Keratinocyte (primary cell): Measurements from ENCODE around the gene BICDL2. TPM values are rescaled to one million over a fixed set of nuclear protein-coding genes. Genes with fewer than 3 reads are reported as not detected.

Source experiments
- DNase-seq: peaks from one replicate; pipeline ENCODE4 v3.0.0-alpha.2; 2011; ENCODE audit warnings: low read depth, missing footprints, low spot score
- FAIRE-seq: peaks from 2 replicates; lab custom pipeline; 2011; peaks lifted over from hg19 to GRCh38; lab: Jason Lieb, UNC
- H2AFZ ChIP-seq: 2 replicates; pipeline ENCODE4 v1.6.0; 2012; ENCODE audit warnings: low read length, control low read depth, inconsistent platforms; ENCODE audit not compliant: control insufficient read depth
- H3K27ac ChIP-seq: 2 replicates; pipeline ENCODE4 v1.5.1; 2011; ENCODE audit warnings: low read length; ENCODE audit not compliant: control insufficient read depth, insufficient read depth
- H3K27me3 ChIP-seq: 3 replicates; pipeline ENCODE4 v1.6.0; 2011; ENCODE audit warnings: low read length; ENCODE audit not compliant: control insufficient read depth, insufficient read depth; ENCODE audit errors: extremely low read depth
- H3K36me3 ChIP-seq, 2 experiments: 2 replicates in 1 of 2; 3 replicates in 1 of 2; pipeline ENCODE4 v1.5.1; 2011; ENCODE audit warnings: low read length in 2 of 2, mild to moderate bottlenecking in 1 of 2; ENCODE audit not compliant: control insufficient read depth in 2 of 2, insufficient read depth in 2 of 2; ENCODE audit errors: extremely low read depth in 1 of 2
- H3K4me1 ChIP-seq: 3 replicates; pipeline ENCODE4 v1.5.1; 2011; ENCODE audit warnings: low read length; ENCODE audit not compliant: control insufficient read depth, insufficient read depth; ENCODE audit errors: extremely low read depth
- H3K4me2 ChIP-seq: 3 replicates; pipeline ENCODE4 v1.6.0; 2011; ENCODE audit warnings: low read depth, low read length; ENCODE audit not compliant: control insufficient read depth, insufficient read depth; ENCODE audit errors: extremely low read depth
- H3K4me3 ChIP-seq, 3 experiments: fragments of 200-600 bp in 1 of 3; sonication (generic) in 1 of 3; 2 replicates in 2 of 3; 3 replicates in 1 of 3; pipeline ENCODE4 v1.5.1; 2011 to 2016; ENCODE audit warnings: low read length in 3 of 3, mild to moderate bottlenecking in 3 of 3, control low read depth in 2 of 3, inconsistent platforms in 1 of 3, low read depth in 1 of 3, mixed read lengths in 1 of 3, mixed run types in 1 of 3, moderate library complexity in 1 of 3; ENCODE audit not compliant: control insufficient read depth in 2 of 3, insufficient read depth in 2 of 3; ENCODE audit errors: extremely low read depth in 1 of 3
- H3K79me2 ChIP-seq: 2 replicates; pipeline ENCODE4 v1.6.0; 2012; ENCODE audit warnings: low read length; ENCODE audit not compliant: control insufficient read depth, insufficient read depth
- H3K9ac ChIP-seq: 3 replicates; pipeline ENCODE4 v1.6.0; 2011; ENCODE audit warnings: low read length; ENCODE audit not compliant: control insufficient read depth, insufficient read depth; ENCODE audit errors: extremely low read depth
- H3K9me1 ChIP-seq: 3 replicates; pipeline ENCODE4 v1.6.0; 2011; ENCODE audit warnings: low read length; ENCODE audit not compliant: control insufficient read depth, insufficient read depth; ENCODE audit errors: extremely low read depth
- H3K9me3 ChIP-seq: 2 replicates; pipeline ENCODE4 v1.5.1; 2012; ENCODE audit warnings: low read depth, low read length; ENCODE audit not compliant: control insufficient read depth
- H4K20me1 ChIP-seq: 3 replicates; pipeline ENCODE4 v1.6.0; 2011; ENCODE audit warnings: low read length; ENCODE audit not compliant: control insufficient read depth, insufficient read depth; ENCODE audit errors: extremely low read depth
- EZH2 ChIP-seq: IDR thresholded peaks from one replicate; pipeline ENCODE4 v1.6.1; 2012; ENCODE audit warnings: inconsistent platforms, mild to moderate bottlenecking, low read length, moderate library complexity
- dilution Hi-C: fragments of 300-500 bp; cut with MboI; formaldehyde crosslinking; loops from one replicate; pipeline ENCODE4 v1.7.0; 2020; ENCODE audit warnings: low sequenced_read_pairs; ENCODE audit not compliant: extremely low pct_ligation_motif_present
- polyA plus RNA-seq, 5 experiments: library from polyadenylated mRNA; depleted of rRNA in 3 of 5; stranded (reverse) in 3 of 5; stranded (forward) in 1 of 5; unstranded in 1 of 5; fragments of >200 nt; gene quantifications; 1 replicate in 1 of 5; 2 replicates in 3 of 5; 3 replicates in 1 of 5; pipeline versions ENCODE4 v1.2.1 to v1.2.3, GENCODE V29; 2011 to 2012; ENCODE audit warnings: missing spikeins in 2 of 5, low read depth in 1 of 5, low replicate concordance in 1 of 5
- TF ChIP-seq, protein P1 (sequence below), 3 experiments: IDR thresholded peaks in 1 of 3; conservative IDR thresholded peaks in 1 of 3; optimal IDR thresholded peaks in 1 of 3; 2 replicates in 2 of 3; 3 replicates in 1 of 3; pipeline versions ENCODE3 to v1.5.1; 2011; ENCODE audit warnings: low read length in 3 of 3, mild to moderate bottlenecking in 3 of 3, moderate library complexity in 2 of 3, control low read depth in 1 of 3, inconsistent platforms in 1 of 3; ENCODE audit not compliant: insufficient read depth in 2 of 3; ENCODE audit errors: extremely low read depth in 1 of 3

The BICDL2 gene
- polyA plus RNA-seq, 1 donor (not counting 4 experiments of a cell fraction or from before 2014, with no cell fraction given): 1.3 TPM

DNA sequence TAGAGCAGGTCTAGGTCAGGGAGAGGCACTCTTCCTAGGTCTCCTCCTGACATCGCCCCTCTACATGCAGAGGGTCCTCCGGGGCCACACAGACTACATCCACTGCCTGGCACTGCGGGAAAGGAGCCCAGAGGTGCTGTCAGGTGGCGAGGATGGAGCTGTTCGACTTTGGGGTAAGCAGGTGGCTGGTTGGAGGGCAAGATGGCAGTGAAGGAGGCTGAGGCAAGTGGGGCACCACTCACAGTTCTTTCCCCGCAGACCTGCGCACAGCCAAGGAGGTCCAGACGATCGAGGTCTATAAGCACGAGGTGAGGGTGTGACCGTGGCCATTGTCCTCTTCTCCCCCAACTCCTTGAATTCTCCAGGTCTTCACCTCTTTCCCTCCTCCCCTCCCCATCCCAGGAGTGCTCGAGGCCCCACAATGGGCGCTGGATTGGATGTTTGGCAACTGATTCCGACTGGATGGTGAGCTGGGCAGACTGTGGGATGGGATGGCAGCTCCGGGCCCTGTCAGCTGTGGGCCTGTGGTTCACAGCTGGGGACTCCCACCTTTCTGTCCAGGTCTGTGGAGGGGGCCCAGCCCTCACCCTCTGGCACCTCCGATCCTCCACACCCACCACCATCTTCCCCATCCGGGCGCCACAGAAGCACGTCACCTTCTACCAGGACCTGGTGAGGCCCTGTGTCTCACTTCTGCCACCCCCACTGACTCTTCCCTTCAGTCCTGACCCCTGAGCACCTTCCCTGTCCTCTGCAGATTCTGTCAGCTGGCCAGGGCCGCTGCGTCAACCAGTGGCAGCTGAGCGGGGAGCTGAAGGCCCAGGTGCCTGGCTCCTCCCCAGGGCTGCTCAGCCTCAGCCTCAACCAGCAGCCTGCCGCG is 9.9 kb downstream of the BICDL2 start:
- H3K4me1 ChIP-seq: peaks cover 24% of the 10 kb centered on the region
- no peak overlapping the region for H2AFZ ChIP-seq
- H3K27ac ChIP-seq: no peak overlapping the region
- TF ChIP-seq, protein P1, sequence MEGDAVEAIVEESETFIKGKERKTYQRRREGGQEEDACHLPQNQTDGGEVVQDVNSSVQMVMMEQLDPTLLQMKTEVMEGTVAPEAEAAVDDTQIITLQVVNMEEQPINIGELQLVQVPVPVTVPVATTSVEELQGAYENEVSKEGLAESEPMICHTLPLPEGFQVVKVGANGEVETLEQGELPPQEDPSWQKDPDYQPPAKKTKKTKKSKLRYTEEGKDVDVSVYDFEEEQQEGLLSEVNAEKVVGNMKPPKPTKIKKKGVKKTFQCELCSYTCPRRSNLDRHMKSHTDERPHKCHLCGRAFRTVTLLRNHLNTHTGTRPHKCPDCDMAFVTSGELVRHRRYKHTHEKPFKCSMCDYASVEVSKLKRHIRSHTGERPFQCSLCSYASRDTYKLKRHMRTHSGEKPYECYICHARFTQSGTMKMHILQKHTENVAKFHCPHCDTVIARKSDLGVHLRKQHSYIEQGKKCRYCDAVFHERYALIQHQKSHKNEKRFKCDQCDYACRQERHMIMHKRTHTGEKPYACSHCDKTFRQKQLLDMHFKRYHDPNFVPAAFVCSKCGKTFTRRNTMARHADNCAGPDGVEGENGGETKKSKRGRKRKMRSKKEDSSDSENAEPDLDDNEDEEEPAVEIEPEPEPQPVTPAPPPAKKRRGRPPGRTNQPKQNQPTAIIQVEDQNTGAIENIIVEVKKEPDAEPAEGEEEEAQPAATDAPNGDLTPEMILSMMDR (optimal IDR thresholded peaks at IDR 0.05 in 1 of 3, IDR thresholded peaks at IDR 0.05 in 1 of 3, conservative IDR thresholded peaks at IDR 0.05 in 1 of 3; ENCODE audit: extremely low read depth in 1 of 3, insufficient read depth in 2 of 3, low read length in 3 of 3): no peak
- TF ChIP-seq EZH2: no peak
- dilution Hi-C loops: no loop called here
- DNase-seq (no peak), FAIRE-seq (no peak)
- peaks cover 19% of the 10 kb centered on the region for H3K27me3 ChIP-seq
- no peak overlapping the region for H3K9ac ChIP-seq
- H4K20me1 ChIP-seq: no peaks in the 10 kb centered on the region
- H3K79me2 ChIP-seq: no peaks in the 10 kb centered on the region
- no peaks in the 10 kb centered on the region for H3K9me1 ChIP-seq
- no peak overlapping the region for H3K4me2 ChIP-seq
- H3K9me3 ChIP-seq: no peaks in the 10 kb centered on the region
- no peak overlapping the region for H3K4me3 ChIP-seq
- H3K36me3 ChIP-seq: peaks cover 13 to 23% of the 10 kb centered on the region in 2 experiments

GRCh38 chr16:3026003-3026378 is 10.8 kb downstream of the BICDL2 start:
- dilution Hi-C loops: no loop called here
- H3K79me2 ChIP-seq: no peaks in the 10 kb centered on the region
- no peak overlapping the region for H3K4me3 ChIP-seq
- H3K27ac ChIP-seq: no peak overlapping the region
- TF ChIP-seq EZH2: no peak
- TF ChIP-seq, protein P1 (optimal IDR thresholded peaks at IDR 0.05 in 1 of 3, IDR thresholded peaks at IDR 0.05 in 1 of 3, conservative IDR thresholded peaks at IDR 0.05 in 1 of 3; ENCODE audit: extremely low read depth in 1 of 3, insufficient read depth in 2 of 3, low read length in 3 of 3): no peak
- H3K27me3 ChIP-seq: peaks cover 19% of the 10 kb centered on the region
- H3K4me1 ChIP-seq: peaks cover 24% of the 10 kb centered on the region
- no peaks in the 10 kb centered on the region for H3K9me1 ChIP-seq
- H2AFZ ChIP-seq: no peak overlapping the region
- H4K20me1 ChIP-seq: no peaks in the 10 kb centered on the region
- FAIRE-seq (no peak), DNase-seq (no peak)
- H3K9me3 ChIP-seq: no peaks in the 10 kb centered on the region
- H3K36me3 ChIP-seq: peaks cover 16 to 28% of the 10 kb centered on the region in 2 experiments
- H3K9ac ChIP-seq: no peak overlapping the region
- no peak overlapping the region for H3K4me2 ChIP-seq
